GM12873 (cell line): ENCODE data around the gene HPD.

ENCODE experiments used
- TF ChIP-seq, protein P1 (sequence below): IDR thresholded peaks from 2 replicates; pipeline ENCODE4 v1.5.1; 2012; ENCODE audit warnings: low read depth, mild to moderate bottlenecking, moderate library complexity, low read length, control low read depth; ENCODE audit not compliant: insufficient read depth; ENCODE audit errors: missing control alignments

Gene HPD

GRCh38 chr12:121810234-121810817, 48.3 kb downstream of the HPD start:
- TF ChIP-seq, protein P1, sequence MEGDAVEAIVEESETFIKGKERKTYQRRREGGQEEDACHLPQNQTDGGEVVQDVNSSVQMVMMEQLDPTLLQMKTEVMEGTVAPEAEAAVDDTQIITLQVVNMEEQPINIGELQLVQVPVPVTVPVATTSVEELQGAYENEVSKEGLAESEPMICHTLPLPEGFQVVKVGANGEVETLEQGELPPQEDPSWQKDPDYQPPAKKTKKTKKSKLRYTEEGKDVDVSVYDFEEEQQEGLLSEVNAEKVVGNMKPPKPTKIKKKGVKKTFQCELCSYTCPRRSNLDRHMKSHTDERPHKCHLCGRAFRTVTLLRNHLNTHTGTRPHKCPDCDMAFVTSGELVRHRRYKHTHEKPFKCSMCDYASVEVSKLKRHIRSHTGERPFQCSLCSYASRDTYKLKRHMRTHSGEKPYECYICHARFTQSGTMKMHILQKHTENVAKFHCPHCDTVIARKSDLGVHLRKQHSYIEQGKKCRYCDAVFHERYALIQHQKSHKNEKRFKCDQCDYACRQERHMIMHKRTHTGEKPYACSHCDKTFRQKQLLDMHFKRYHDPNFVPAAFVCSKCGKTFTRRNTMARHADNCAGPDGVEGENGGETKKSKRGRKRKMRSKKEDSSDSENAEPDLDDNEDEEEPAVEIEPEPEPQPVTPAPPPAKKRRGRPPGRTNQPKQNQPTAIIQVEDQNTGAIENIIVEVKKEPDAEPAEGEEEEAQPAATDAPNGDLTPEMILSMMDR: no peak

- TF ChIP-seq, protein P1: no peak
Observed at GRCh38 chr12:121809712-121810116, 48.9 kb downstream of the HPD start.

- TF ChIP-seq, protein P1: no peak
Observed at GRCh38 chr12:121808623-121809022, 50.0 kb downstream of the HPD start.

- TF ChIP-seq, protein P1: no peak
Observed at GRCh38 chr12:121807642-121808347, 50.9 kb downstream of the HPD start.

DNA sequence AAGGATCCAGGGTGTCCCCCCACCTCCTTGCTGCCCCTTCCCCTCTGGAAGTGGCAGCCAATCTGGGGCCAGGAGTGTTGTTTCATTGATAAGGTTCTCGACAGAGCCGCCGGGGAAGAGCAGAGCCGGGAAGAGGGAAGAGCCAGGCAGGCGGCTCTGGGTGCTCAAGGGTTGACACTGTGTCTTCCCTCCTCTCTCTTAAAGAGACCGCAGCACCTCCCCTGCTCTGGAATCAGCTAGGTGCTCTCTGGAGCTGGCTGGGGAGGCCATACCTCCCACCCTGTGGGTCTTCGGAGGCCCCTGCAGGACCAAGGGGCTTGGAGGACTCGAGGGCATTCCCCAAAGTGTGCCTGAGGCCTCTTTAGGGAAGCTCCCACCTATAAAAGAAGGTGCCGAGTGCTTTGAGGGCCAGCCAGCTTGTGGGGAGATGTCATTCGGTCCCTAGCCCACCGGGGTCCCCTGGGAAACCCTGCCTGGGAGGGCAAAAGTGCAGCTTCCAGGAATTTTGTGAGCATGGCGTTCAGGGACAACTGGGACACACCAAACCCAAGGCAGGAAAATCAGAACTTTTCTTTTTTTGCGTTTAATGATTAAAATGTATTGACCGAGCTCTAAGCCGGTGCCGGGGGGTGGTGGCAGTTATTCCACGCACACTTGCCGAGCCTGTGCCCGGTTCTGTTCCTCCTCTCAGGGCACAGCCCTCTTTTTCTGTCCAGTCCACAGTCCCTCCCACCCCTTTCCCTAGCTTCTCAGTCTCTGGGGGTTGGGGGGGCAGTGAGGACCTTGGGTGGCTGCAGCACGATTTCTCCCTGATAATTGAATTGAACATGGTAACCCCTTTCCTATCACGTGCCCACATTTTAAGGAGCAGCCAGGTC, 51.9 kb downstream of the HPD start:
- TF ChIP-seq, protein P1: no peak

DNA sequence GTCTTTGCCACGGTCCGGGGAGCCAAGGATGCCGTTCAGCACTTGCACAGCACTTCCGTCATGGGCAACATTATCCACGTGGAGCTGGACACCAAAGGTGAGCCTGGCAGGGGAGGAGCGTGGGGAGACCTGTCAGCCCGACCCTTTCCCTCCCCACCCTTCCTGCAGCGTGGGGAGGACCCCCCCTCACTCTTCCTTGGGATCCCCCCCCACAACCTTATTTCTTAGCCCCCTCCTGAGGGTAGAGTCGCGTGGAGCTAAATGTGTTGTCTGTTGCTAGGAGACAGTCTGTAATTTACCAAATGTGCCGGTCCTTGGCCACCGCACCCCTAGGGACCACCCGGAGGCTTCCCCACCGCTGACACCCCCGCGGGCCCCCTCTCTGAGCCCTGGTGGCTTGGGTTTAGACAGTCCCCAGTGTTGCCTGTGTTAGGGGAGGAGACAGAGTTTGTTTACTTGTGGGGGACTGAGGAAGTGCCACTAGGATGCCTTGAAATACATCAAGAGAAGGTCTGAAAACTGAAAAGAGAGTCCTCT, 52.6 kb downstream of the HPD start:
- TF ChIP-seq, protein P1: no peak
